NCI-H446 (cell line): Measurements from ENCODE around the gene FAM43B.

ENCODE experiments used
- DNase-seq, 2 experiments: peaks; one replicate each; lab custom pipeline; 2025; lab: John Stamatoyannopoulos, UW

FAM43B gene

DNA sequence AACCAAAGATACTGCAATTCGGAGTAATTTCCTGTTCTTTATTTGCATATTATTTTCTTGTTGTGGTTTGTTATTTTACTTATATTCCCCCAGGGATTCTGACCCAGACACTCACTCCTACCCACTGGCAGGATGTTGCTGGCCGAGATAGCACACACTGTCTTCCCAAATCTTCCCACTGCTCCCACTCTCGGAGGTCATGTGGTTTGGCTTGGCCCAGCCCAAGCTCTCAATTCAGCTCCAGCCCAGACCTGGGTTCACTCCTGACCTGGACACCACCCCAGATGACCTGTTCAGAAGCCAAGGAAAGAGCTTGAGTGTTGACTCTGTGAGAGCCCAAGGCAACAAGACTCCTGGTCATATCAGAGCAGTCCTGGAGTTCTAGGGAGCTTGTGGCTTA, 1.2 kb upstream of the FAM43B start:
- DNase-seq, result no peak

DNA sequence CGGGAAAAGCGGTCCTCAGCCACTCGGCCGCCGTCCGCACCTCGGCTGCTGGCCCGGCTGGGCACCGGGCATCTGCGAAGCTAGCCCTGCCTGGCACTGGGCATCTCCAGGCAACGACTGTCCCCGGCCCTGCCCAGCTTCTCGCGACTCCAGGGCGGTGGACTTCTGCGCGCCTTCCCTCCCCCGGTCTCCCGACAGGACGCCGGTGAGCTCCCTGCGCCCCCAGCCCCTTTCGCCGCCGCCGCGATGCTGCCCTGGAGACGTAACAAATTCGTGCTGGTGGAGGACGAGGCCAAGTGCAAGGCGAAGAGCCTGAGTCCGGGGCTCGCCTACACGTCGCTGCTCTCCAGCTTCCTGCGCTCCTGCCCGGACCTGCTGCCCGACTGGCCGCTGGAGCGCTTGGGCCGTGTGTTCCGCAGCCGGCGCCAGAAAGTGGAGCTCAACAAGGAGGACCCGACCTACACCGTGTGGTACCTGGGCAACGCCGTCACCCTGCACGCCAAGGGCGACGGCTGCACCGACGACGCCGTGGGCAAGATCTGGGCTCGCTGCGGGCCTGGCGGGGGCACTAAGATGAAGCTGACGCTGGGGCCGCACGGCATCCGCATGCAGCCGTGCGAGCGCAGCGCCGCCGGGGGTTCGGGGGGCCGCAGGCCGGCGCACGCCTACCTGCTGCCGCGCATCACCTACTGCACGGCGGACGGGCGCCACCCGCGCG, 514 bp downstream of the FAM43B start:
- no peak for DNase-seq

DNA sequence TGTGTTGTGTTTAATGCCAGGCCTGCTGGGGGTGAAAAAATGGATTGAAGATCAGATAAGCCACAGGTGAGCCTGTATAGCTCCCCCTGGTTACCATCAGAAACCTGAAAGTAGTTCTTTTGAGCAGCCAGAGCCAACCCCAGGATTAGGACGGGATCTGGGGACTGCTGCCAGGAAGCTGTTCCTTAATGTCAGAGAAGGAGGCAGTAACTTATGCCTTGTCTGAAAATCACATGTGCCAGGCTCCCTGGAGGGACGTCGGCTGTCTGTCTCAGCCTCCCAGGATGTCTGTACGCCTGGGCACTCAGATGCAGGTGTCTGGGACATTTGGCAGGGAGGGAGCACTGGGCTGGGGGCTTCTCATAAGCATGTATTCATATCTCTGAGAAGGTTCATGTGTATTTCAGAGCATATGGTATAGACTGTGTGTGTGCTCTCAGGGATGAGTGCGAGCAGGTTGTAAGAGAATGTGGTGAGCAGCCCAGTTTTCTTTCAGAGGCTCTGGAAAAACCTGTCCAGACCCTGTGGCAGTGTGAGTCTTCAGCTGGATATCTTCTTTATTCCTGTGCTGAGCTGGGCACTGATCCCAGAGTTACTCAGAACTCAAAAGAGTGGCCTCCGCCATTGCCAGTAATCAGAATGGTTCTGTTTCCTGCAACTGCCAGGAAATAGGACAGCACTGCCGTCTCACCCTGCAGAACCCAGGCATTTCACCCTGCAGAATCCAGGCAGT, 2.8 kb downstream of the FAM43B start:
- no peak for DNase-seq

- no peak for DNase-seq
Observed at GRCh38 chr1:20555758-20556120, 3.4 kb downstream of the FAM43B start.

GRCh38 chr1:20558191-20558590, 5.8 kb downstream of the FAM43B start:
- no peak for DNase-seq

GRCh38 chr1:20560966-20561365, 8.6 kb downstream of the FAM43B start:
- no peak for DNase-seq

- DNase-seq, result no peak
Observed at GRCh38 chr1:20565234-20565633, 12.9 kb downstream of the FAM43B start.

DNA sequence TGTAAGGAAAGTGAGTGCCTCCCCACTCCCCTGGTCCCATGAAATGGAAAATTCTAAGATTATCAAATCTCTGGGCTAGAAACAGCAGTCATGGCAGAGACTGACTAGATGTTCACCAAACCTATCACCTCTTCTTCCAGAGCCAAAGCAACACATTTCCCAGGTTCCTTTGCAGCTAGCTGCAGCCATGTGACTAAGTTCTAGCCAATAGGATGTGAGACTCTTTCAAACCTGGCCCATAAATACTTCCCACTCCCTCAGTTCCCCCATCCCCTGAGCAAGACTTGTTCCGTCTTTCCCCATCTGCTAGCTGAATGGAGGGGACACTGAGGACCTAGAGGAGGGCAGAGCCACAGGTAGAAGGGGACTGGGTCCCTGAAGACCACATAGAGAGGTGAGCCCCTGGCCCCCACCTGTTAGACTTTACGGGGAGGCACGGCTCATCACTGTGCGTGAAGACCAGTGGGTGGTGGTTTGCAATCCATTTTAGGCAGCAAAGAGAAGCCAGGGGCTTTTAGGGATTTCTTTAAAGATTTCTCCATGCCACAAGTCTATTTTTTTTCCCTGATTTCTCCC, 17.2 kb downstream of the FAM43B start:
- no peak for DNase-seq

GRCh38 chr1:20571427-20571826, 19.1 kb downstream of the FAM43B start:
- DNase-seq, result no peak

- DNase-seq, result no peak
Observed at GRCh38 chr1:20573987-20574386, 21.6 kb downstream of the FAM43B start.

DNA sequence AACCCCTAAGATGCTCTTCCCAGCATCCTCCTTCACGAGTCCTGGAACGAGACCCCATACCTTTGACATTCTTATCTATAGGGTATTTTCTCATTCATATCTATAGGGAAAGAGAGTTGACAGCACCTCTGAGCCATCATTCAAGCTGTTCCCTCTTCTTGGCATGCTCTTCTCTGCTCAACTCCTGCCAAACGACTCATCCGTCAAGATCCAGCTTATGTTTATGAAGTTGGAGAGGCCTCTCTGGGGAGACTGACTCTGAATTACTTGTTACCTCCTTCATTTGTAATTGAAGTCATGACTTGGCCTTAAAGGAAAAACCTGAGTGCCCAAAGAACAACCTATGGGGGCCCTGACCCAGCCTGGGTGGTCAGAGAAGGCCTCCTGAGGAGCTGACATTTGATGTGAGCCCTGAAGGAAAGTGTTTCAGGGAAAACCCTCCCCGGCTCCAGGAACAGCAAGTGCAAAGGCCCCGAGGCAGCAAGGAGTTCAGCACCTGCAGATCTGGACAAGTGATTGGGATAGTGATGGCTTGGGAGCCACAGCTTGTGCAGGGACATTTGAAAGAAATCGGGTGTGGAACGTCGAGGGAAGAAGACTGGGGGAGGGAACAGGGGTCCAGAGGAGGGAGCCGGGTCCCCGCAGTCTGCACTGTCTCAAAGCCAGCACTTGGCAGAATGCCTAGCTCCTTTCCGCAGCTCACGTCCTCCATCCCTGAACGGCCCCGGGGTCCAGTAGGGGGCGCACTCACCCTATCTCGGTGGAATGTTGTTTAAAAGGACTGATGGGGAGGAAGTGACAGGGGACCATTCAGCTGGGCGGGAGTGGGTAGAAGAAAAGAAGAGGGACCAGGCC, 22.5 kb downstream of the FAM43B start:
- peak; percentile 49 to 73 for DNase-seq

- DNase-seq, result no peak
Observed at GRCh38 chr1:20575541-20576336, 23.4 kb downstream of the FAM43B start.

DNA sequence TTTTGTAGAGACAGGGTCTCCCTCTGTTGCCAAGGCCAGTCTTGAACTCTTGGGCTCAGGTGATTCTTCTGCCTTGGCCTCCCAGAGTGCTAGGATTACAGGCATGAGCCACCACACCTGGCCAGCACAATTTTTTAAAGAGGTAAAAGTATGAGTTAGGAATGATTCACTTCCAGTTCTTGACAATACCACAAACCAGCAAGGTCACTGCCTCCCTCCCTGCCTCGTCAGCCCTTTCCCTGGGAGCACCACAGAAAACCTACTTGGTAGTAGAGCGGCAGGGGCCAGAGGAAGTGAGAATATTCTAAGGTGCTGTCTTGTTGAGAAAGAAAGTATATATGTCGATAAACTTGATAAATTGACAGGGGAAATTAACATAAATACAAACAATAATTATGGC, 25.7 kb downstream of the FAM43B start:
- no peak for DNase-seq

GRCh38 chr1:20578721-20579395, 26.5 kb downstream of the FAM43B start:
- DNase-seq, result no peak

GRCh38 chr1:20584890-20585289, 32.5 kb downstream of the FAM43B start:
- DNase-seq, result no peak

- no peak for DNase-seq
Observed at GRCh38 chr1:20586953-20587660, 34.7 kb downstream of the FAM43B start.

DNA sequence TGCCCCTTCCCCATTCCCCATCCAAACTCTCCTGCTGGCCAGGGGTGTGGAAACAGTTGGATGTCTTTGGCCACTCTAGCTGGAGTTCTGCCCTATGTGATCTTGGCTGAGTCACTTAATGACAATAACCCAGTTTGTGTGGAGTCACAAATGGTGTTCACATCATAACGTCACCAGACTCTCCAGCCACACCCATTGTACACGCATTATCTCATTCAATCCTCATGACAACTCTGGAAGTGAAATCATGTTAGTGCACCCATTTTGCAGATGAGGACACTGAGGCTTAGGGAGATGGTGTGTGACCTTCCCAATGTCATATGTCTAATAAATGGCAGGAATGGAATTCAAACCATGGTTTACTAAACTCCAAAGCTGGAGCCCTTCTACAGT, 35.3 kb downstream of the FAM43B start:
- no peak for DNase-seq

GRCh38 chr1:20588634-20589225, 36.4 kb downstream of the FAM43B start, which contains the start of gene CDA:
Gene CDA (plus strand): TSS chr1:20589097. CDS start chr1:20589130, 33 bp downstream.
- DNase-seq, result no peak

- DNase-seq, result no peak
Observed at GRCh38 chr1:20589331-20590278, 37.2 kb downstream of the FAM43B start.
